Activated naive CD4-positive, alpha-beta T cell treated with anti-CD3 and anti-CD28 coated beads, Interleukin-2, amount 50 U/mL, for 72 hours (primary cell): ENCODE results near the gene ABHD16A. TPM values are rescaled to one million over a fixed set of nuclear protein-coding genes. Genes with fewer than 3 reads are reported as not detected.

Experiments
- ATAC-seq, 2 donors: fragments of 150-1000 bp; cut with Tn5 transposase; 2 replicates each; pipeline ENCODE4 v1.10.0; 2021; ENCODE audit warnings: mild to moderate bottlenecking in 2 of 2, moderate library complexity in 2 of 2
- DNase-seq, 2 donors: peaks; one replicate each; pipeline ENCODE4 v3.0.0; 2021 to 2022; ENCODE audit warnings: low spot score in 2 of 2
- H3K27ac Mint-ChIP-seq, 2 donors: one replicate each; pipeline ENCODE4 v1.8.0; 2022; ENCODE audit warnings: mild to moderate bottlenecking in 2 of 2, mixed read lengths in 2 of 2
- H3K36me3 Mint-ChIP-seq, 2 donors: one replicate each; pipeline ENCODE4 v1.8.0; 2022; ENCODE audit warnings: mixed read lengths in 2 of 2
- H3K9me3 Mint-ChIP-seq, 2 donors: one replicate each; pipeline ENCODE4 v1.8.0; 2022; ENCODE audit warnings: mixed read lengths in 2 of 2
- total RNA-seq, 2 donors: library from RNA; stranded (reverse); gene quantifications; one replicate each; pipeline ENCODE4 v1.2.3, GENCODE V29; 2022

Gene ABHD16A
- total RNA-seq, 2 donors from 2014 or later = 33.1 to 46.8 TPM

- ATAC-seq (no peak), DNase-seq (no peak)
- Mint-ChIP-seq H3K36me3 (peaks cover 8 to 9% of the 10 kb centered on the region in 2 donors), H3K27ac (peak overlapping the region in 1 of 2 donors; percentile 14), H3K9me3 (no peaks in the 10 kb centered on the region)
Measured at GRCh38 chr6:31643818-31644454, 59.2 kb downstream of the ABHD16A start.

- H3K27ac Mint-ChIP-seq = peak overlapping the region; percentile 44 to 85
- ATAC-seq (no peak), DNase-seq (no peak)
- H3K9me3 Mint-ChIP-seq = no peaks in the 10 kb centered on the region
- peaks cover 8 to 9% of the 10 kb centered on the region in 2 donors for H3K36me3 Mint-ChIP-seq
Measured at GRCh38 chr6:31642798-31643570, 60.1 kb downstream of the ABHD16A start.

- ATAC-seq (no peak), DNase-seq (no peak)
- Mint-ChIP-seq H3K27ac (peak overlapping the region; percentile 85 to 86), H3K36me3 (peaks cover 5 to 12% of the 10 kb centered on the region in 2 donors), H3K9me3 (no peaks in the 10 kb centered on the region)
Measured at GRCh38 chr6:31641370-31641769, 61.8 kb downstream of the ABHD16A start.

GRCh38 chr6:31640612-31641011, 62.5 kb downstream of the ABHD16A start:
- ATAC-seq (no peak), DNase-seq (no peak)
- H3K36me3 Mint-ChIP-seq = peaks cover 5 to 16% of the 10 kb centered on the region in 2 donors
- H3K27ac Mint-ChIP-seq = peak overlapping the region; percentile 77 to 85
- no peaks in the 10 kb centered on the region for H3K9me3 Mint-ChIP-seq

- peak overlapping the region in 1 of 2 donors; percentile 85 for H3K27ac Mint-ChIP-seq
- DNase-seq (no peak), ATAC-seq (peak; percentile 14 to 69)
- H3K9me3 Mint-ChIP-seq = no peaks in the 10 kb centered on the region
- peaks cover 5 to 17% of the 10 kb centered on the region in 2 donors for H3K36me3 Mint-ChIP-seq
Measured at GRCh38 chr6:31639449-31639861, 63.7 kb downstream of the ABHD16A start.

GRCh38 chr6:31639043-31639442, 64.1 kb downstream of the ABHD16A start:
- H3K36me3 Mint-ChIP-seq = peaks cover 8 to 17% of the 10 kb centered on the region in 2 donors
- H3K27ac Mint-ChIP-seq = peak overlapping the region; percentile 36 to 85
- ATAC-seq = peak in 1 of 2 donors; percentile 3
- DNase-seq = no peak
- no peaks in the 10 kb centered on the region for H3K9me3 Mint-ChIP-seq

Other genes with a start within 250 kb of the ABHD16A start
- gene MICB, start 205.2 kb downstream of the ABHD16A start, total RNA-seq = 10 to 100 TPM; 20.3 to 35.2 TPM
- not detected for gene MCCD1, start 174.4 kb downstream of the ABHD16A start, total RNA-seq
- gene DDX39B, start 161.3 kb downstream of the ABHD16A start, total RNA-seq = 100 to 1,000 TPM; 569 to 658 TPM
- gene ATP6V1G2, start 156.7 kb downstream of the ABHD16A start, total RNA-seq = 1 to 10 TPM; 4.1 to 7.4 TPM
- gene NFKBIL1, start 155.7 kb downstream of the ABHD16A start, total RNA-seq = 10 to 100 TPM; 19.4 to 39.7 TPM
- gene LTA, start 131.0 kb downstream of the ABHD16A start, total RNA-seq = 1,000 to 10,000 TPM in 1 of 2 donors, 100 to 1,000 TPM in 1; 266 to 1,366 TPM
- gene TNF, start 127.8 kb downstream of the ABHD16A start, total RNA-seq = 100 to 1,000 TPM in 1 of 2 donors, 10 to 100 TPM in 1; 52.0 to 250 TPM
- gene LTB, start 120.9 kb downstream of the ABHD16A start, total RNA-seq = 100 to 1,000 TPM in 1 of 2 donors, 10 to 100 TPM in 1; 89.3 to 294 TPM
- gene LST1, start 117.0 kb downstream of the ABHD16A start, total RNA-seq = 10 to 100 TPM; 18.2 to 21.6 TPM
- 10 to 100 TPM; 12.7 to 17.2 TPM for gene NCR3, start 110.3 kb downstream of the ABHD16A start, total RNA-seq
- 100 to 1,000 TPM in 1 of 2 donors, 10 to 100 TPM in 1; 43.9 to 117 TPM for gene AIF1, start 88.1 kb downstream of the ABHD16A start, total RNA-seq
- 100 to 1,000 TPM; 253 to 336 TPM for gene PRRC2A, start 82.6 kb downstream of the ABHD16A start, total RNA-seq
- gene BAG6, start 50.7 kb downstream of the ABHD16A start, total RNA-seq = 100 to 1,000 TPM; 286 to 303 TPM
- 1 to 10 TPM; 2.6 to 2.7 TPM for gene APOM, start 47.4 kb downstream of the ABHD16A start, total RNA-seq
- gene C6orf47, start 42.5 kb downstream of the ABHD16A start, total RNA-seq = 10 to 100 TPM; 15.0 to 16.4 TPM
- 10 to 100 TPM; 36.2 to 39.0 TPM for gene GPANK1, start 38.3 kb downstream of the ABHD16A start, total RNA-seq
- gene CSNK2B, start 37.2 kb downstream of the ABHD16A start, total RNA-seq = 100 to 1,000 TPM; 242 to 251 TPM
- 10 to 100 TPM; 23.4 to 26.5 TPM for gene LY6G5B, start 33.3 kb downstream of the ABHD16A start, total RNA-seq
- 1 to 10 TPM; 1.8 to 4.1 TPM for gene LY6G5C, start 22.3 kb downstream of the ABHD16A start, total RNA-seq
- gene LY6G6F, start 3.5 kb upstream of the ABHD16A start, total RNA-seq = not detected
- not detected for gene LY6G6D, start 12.0 kb upstream of the ABHD16A start, total RNA-seq
- not detected for gene LY6G6C, start 18.4 kb upstream of the ABHD16A start, total RNA-seq
- not detected for gene MPIG6B, start 20.0 kb upstream of the ABHD16A start, total RNA-seq
- gene DDAH2, start 26.0 kb upstream of the ABHD16A start, total RNA-seq = 10 to 100 TPM in 1 of 2 donors, 1 to 10 TPM in 1; 6.7 to 42.6 TPM
- gene CLIC1, start 33.2 kb upstream of the ABHD16A start, total RNA-seq = 100 to 1,000 TPM; 440 to 455 TPM
- 100 to 1,000 TPM; 116 to 158 TPM for gene MSH5, start 36.7 kb upstream of the ABHD16A start, total RNA-seq
- 10 to 100 TPM; 13.3 to 21.3 TPM for gene SAPCD1, start 59.3 kb upstream of the ABHD16A start, total RNA-seq
- gene VWA7, start 74.0 kb upstream of the ABHD16A start, total RNA-seq = 1 to 10 TPM in 1 of 2 donors, under 1 TPM in 1; 0.68 to 2.6 TPM
- 100 to 1,000 TPM in 1 of 2 donors, 10 to 100 TPM in 1; 57.7 to 127 TPM for gene VARS1, start 92.4 kb upstream of the ABHD16A start, total RNA-seq
- gene LSM2, start 103.6 kb upstream of the ABHD16A start, total RNA-seq = 100 to 1,000 TPM; 150 to 173 TPM
- 1 to 10 TPM; 2.3 to 2.8 TPM for gene HSPA1L, start 112.0 kb upstream of the ABHD16A start, total RNA-seq
- 10 to 100 TPM; 55.1 to 79.8 TPM for gene HSPA1A, start 112.2 kb upstream of the ABHD16A start, total RNA-seq
- 100 to 1,000 TPM in 1 of 2 donors, 10 to 100 TPM in 1; 53.8 to 171 TPM for gene HSPA1B, start 124.4 kb upstream of the ABHD16A start, total RNA-seq
- gene NEU1, start 159.5 kb upstream of the ABHD16A start, total RNA-seq = 10 to 100 TPM; 18.6 to 48.8 TPM
- under 1 TPM in 1 of 2 donors, not detected in 1; 0.29 TPM for gene SLC44A4, start 175.7 kb upstream of the ABHD16A start, total RNA-seq
- 10 to 100 TPM; 40.1 to 58.5 TPM for gene EHMT2, start 194.4 kb upstream of the ABHD16A start, total RNA-seq
- 1 to 10 TPM; 1.3 to 2.4 TPM for gene ZBTB12, start 198.8 kb upstream of the ABHD16A start, total RNA-seq
- gene C2, start 224.4 kb upstream of the ABHD16A start, total RNA-seq = 1 to 10 TPM in 1 of 2 donors, under 1 TPM in 1; 0.53 to 5.2 TPM
- 1 to 10 TPM; 1.9 to 3.6 TPM for gene CFB, start 242.8 kb upstream of the ABHD16A start, total RNA-seq